Kidney (tissue), 14 donors: ENCODE results near the gene HOXD9. TPM values are rescaled to one million over a fixed set of nuclear protein-coding genes. Genes with fewer than 3 reads are reported as not detected.

Source experiments
- DNase-seq, 5 donors: peaks; one replicate each; pipeline ENCODE4 v3.0.0-alpha.2; 2013 to 2020
- FAIRE-seq: peaks from 2 replicates; lab custom pipeline; 2012; peaks lifted over from hg19 to GRCh38; lab: Jason Lieb, UNC
- H3K27ac ChIP-seq, 2 donors: one replicate each; pipeline ENCODE4 v1.7.0; 2013; ENCODE audit warnings: low read depth in 2 of 2, low read length in 2 of 2, inconsistent platforms in 1 of 2
- H3K27me3 ChIP-seq: one replicate; pipeline ENCODE4 v1.7.1; 2013; ENCODE audit warnings: low read length, inconsistent platforms; ENCODE audit not compliant: control insufficient read depth, insufficient read depth
- H3K36me3 ChIP-seq, 3 donors: one replicate each; pipeline versions ENCODE4 v1.7.0 to v1.7.1; 2013; ENCODE audit warnings: low read length in 3 of 3, control low read depth in 1 of 3, inconsistent platforms in 1 of 3; ENCODE audit not compliant: insufficient read depth in 3 of 3, control insufficient read depth in 2 of 3
- H3K4me1 ChIP-seq, 3 donors: one replicate each; pipeline versions ENCODE4 v1.7.0 to v1.7.1; 2013; ENCODE audit warnings: low read length in 3 of 3, inconsistent platforms in 1 of 3, low read depth in 1 of 3; ENCODE audit not compliant: control insufficient read depth in 2 of 3, insufficient read depth in 2 of 3
- H3K4me3 ChIP-seq, 3 donors: one replicate each; pipeline versions ENCODE4 v1.7.0 to v1.8.1; 2013; ENCODE audit warnings: low read length in 3 of 3, control low read depth in 1 of 3, inconsistent platforms in 1 of 3
- H3K9ac ChIP-seq, 3 donors: one replicate each; pipeline versions ENCODE4 v1.7.0 to v1.7.1; 2013; ENCODE audit warnings: low read length in 3 of 3, control low read depth in 1 of 3, inconsistent platforms in 1 of 3
- H3K9me3 ChIP-seq, 3 donors: one replicate each; pipeline versions ENCODE4 v1.7.0 to v1.7.1; 2013; ENCODE audit warnings: low read length in 3 of 3, control low read depth in 1 of 3, inconsistent platforms in 1 of 3; ENCODE audit not compliant: control insufficient read depth in 2 of 3, insufficient read depth in 1 of 3
- CTCF ChIP-seq: IDR thresholded peaks from 3 replicates; pipeline ENCODE4 v1.5.1; 2012; ENCODE audit warnings: mild to moderate bottlenecking, moderate library complexity, borderline replicate concordance; ENCODE audit not compliant: insufficient read depth; ENCODE audit errors: extremely low read depth
- intact Hi-C: fragments of 100-400 bp; cut with DNase I; formaldehyde crosslinking; loops from one replicate; pipeline ENCODE4 v1.11.1; 2022
- polyA plus RNA-seq: library from polyadenylated mRNA; stranded (reverse); fragments of 350-450 nt; fragmentation: Illumina TruSeq; extraction: RNeasy Lipid Tissue Mini Kit (QIAGEN cat#74804); gene quantifications from one replicate; pipeline ENCODE4 v1.2.3, GENCODE V29; 2014; ENCODE audit warnings: low read depth, low replicate concordance; ENCODE audit not compliant: insufficient read depth
- total RNA-seq: library from RNA; stranded (reverse); fragmentation: NEBNext Ultra II Directional; extraction: Animal tissue kit (Norgen Biotek cat#: 25700); gene quantifications from one replicate; pipeline ENCODE4 v1.2.1, GENCODE V29; 2021
- donor health status: control.
- donor health status: control.
- donor health status: control.
- donor health status: control.
- donor health status: control.
- donor health status: DM: yes; HTN: yes; CAD: no.
- donor health status: Normal renal cell carcinoma (clear cell type).

The HOXD9 gene
- total and polyA plus RNA-seq, 2 donors from 2014 or later = 36.4 to 36.5 TPM

GRCh38 chr2:176123411-176124109 lies 1.0 kb downstream of the HOXD9 start:
- H3K4me3 ChIP-seq = peak overlapping the region; percentile 72 to 80 (median 75)
- no peaks in the 10 kb centered on the region for H3K27me3 ChIP-seq
- peaks cover 6 to 12% (median 12%) of the 10 kb centered on the region in 3 donors for H3K4me1 ChIP-seq
- H3K9ac ChIP-seq = peak overlapping the region; percentile 57 to 73 (median 59)
- FAIRE-seq (no peak), DNase-seq (peak; percentile 63 to 94 (median 85))
- intact Hi-C loops = loop anchor here (10.0 kb wide), 2 partner anchors 521 to 1031 kb away; no protein-coding TSS in a partner anchor
- peaks cover 0 to 5% (median 0%) of the 10 kb centered on the region in 3 donors for H3K36me3 ChIP-seq
- no peaks in the 10 kb centered on the region for H3K9me3 ChIP-seq
- peak overlapping the region; percentile 91 to 95 for H3K27ac ChIP-seq
- TF ChIP-seq CTCF = no peak

DNA sequence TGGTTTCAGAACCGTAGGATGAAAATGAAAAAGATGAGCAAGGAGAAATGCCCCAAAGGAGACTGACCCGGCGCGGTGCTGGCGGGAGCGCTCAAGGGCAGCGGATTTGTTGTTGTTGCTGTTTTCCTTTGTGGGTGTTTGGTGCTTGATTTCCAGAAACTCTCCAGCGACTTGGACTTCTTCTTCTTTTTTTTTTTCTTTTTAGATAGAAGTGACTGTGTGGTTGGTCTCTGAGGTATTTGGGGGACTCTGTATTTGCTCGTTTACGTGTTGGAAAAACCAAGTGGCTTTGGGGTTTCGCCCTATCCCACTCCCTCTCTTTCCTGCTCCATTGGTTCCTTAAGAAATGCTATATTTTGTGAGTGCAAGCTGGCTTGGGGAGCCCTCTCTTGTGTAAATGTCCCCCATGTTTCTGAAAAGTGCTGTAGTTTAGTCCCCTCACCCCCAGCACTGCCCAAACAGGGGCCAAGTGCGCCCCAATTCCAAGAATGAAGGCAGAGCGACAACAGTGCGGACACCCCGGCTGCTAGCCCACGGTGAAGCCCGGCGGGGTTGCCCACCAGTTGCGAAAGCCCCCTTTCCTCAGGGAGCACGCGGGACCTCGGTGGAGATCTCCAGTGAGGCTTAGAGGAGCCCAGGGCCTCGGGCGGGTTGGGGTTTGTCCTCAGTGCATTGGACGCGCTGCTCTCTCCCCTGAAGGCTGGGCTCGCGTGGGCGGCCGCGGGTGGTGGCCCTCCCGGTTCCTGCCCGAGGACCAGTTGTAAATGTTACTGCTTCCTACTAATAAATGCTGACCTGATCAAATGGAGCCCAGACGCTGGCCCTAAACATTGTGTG lies 1.8 kb downstream of the HOXD9 start:
- Histone ChIP-seq H3K27me3 (no peaks in the 10 kb centered on the region), H3K4me1 (peaks cover 6 to 12% (median 12%) of the 10 kb centered on the region in 3 donors), H3K9ac (peak overlapping the region; percentile 57 to 73 (median 59)), H3K4me3 (peak overlapping the region; percentile 72 to 80 (median 75)), H3K27ac (peak overlapping the region; percentile 91 to 95), H3K36me3 (peaks cover 0 to 5% (median 0%) of the 10 kb centered on the region in 3 donors), H3K9me3 (no peaks in the 10 kb centered on the region)
- DNase-seq = peak in 3 of 5 donors; percentile 33 to 87 (median 60)
- intact Hi-C loops = loop anchor here (10.0 kb wide), 2 partner anchors 520 to 1030 kb away; no protein-coding TSS in a partner anchor
- TF ChIP-seq CTCF = no peak
- FAIRE-seq = no peak

DNA sequence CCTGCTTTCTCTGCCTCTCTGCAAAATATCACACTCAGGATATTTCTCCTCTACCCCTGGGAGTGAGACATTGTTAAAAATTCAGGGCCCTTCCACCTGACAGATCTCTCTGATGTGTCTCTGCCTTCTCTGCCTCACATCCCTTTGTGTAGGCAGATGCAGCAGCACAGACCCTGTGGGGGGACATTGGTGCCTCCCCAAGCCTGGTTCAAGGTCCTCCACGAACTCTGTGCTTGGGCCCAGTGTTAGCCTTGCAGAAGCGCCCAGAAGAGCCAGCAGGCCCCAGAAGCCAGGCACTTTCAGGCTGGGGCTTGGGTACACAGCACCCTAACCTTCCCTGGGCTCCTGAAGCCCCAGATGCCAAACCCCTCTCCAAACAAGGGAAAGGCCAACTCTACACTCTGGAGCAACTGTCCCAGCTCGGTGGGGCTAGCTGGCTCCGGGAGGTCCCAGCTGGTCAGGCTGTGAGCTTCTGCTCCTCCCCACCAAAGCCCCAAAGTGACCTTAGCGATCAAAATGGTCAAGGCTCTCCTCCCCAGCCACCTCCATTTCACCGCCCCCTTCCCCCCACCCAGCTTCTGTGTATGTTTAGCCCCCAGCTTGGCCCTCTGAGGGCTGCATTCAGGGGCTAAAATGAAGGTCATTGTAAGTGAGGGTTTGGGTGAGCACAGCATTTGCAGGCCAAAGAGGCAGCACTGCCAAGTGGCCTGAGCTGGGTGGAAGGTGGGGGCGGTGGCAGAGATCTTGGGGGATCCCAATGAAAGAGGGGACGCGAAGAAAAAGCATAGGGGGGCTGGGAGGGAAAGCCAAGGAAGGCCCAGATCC lies 2.6 kb downstream of the HOXD9 start:
- peak in 3 of 5 donors; percentile 60 to 75 (median 68) for DNase-seq
- no peaks in the 10 kb centered on the region for H3K36me3 ChIP-seq
- no peaks in the 10 kb centered on the region for H3K27me3 ChIP-seq
- peak overlapping the region; percentile 20 to 86 (median 59) for H3K9ac ChIP-seq
- H3K4me3 ChIP-seq = peak overlapping the region in 2 of 3 donors; percentile 72 to 80
- H3K27ac ChIP-seq = peak overlapping the region; percentile 91 to 95
- peaks cover 4 to 12% (median 6%) of the 10 kb centered on the region in 3 donors for H3K4me1 ChIP-seq
- FAIRE-seq = no peak
- intact Hi-C loops = loop anchor here (10.0 kb wide), 2 partner anchors 520 to 1030 kb away; no protein-coding TSS in a partner anchor
- H3K9me3 ChIP-seq = no peaks in the 10 kb centered on the region
- TF ChIP-seq CTCF = no peak
